IPS-15b (cell line): ENCODE measurements around the gene APMAP.
A peak's percentile ranks its signal among the peaks of the same experiment; 100 is the strongest.

Experiments used
- H3K27me3 ChIP-seq: one replicate; pipeline ENCODE4 v1.6.1; 2013; ENCODE audit warnings: low read length; ENCODE audit not compliant: control insufficient read depth, insufficient read depth
- H3K36me3 ChIP-seq: one replicate; pipeline ENCODE4 v1.6.1; 2013; ENCODE audit warnings: low read length; ENCODE audit not compliant: control insufficient read depth, insufficient read depth
- H3K4me1 ChIP-seq: one replicate; pipeline ENCODE4 v1.6.1; 2013; ENCODE audit warnings: mild to moderate bottlenecking, low read length; ENCODE audit not compliant: control insufficient read depth, insufficient read depth
- H3K4me3 ChIP-seq: one replicate; pipeline ENCODE4 v1.5.1; 2013; ENCODE audit warnings: low read depth, low read length
- H3K9ac ChIP-seq: one replicate; pipeline ENCODE4 v1.6.1; 2013; ENCODE audit warnings: low read depth, mild to moderate bottlenecking, low read length
- H3K9me3 ChIP-seq: one replicate; pipeline ENCODE4 v1.6.1; 2013; ENCODE audit warnings: mild to moderate bottlenecking, low read length; ENCODE audit not compliant: control insufficient read depth, insufficient read depth

The APMAP gene

GRCh38 chr20:24990810-24991252 is 1.7 kb downstream of the APMAP start:
- peaks cover 5% of the 10 kb centered on the region for H3K27me3 ChIP-seq
- H3K9me3 ChIP-seq, result no peaks in the 10 kb centered on the region
- no peak overlapping the region for H3K9ac ChIP-seq
- no peaks in the 10 kb centered on the region for H3K36me3 ChIP-seq
- peak overlapping the region; percentile 10 for H3K4me3 ChIP-seq
- H3K4me1 ChIP-seq, result peaks cover 5% of the 10 kb centered on the region

DNA sequence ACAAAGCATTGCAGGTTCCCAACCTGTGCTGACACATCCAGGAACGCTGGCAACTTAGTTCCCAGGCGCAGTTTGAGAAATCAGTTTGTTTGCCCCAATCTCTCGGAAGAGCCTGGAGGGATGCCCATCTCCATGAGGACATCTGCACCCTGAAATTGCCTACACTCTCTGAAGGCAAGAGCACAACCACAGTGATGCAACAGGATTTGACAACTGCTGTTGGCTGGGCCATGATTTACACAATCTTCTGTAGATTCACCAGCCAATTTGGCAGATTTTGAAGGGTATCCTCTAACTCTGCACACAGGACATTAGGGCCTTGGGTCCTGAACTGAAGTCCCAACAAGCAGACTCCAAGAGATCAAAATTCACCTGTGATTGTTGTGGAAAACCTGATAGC is 3.4 kb downstream of the APMAP start:
- H3K27me3 ChIP-seq, result peaks cover 2% of the 10 kb centered on the region
- H3K4me3 ChIP-seq, result no peak overlapping the region
- no peaks in the 10 kb centered on the region for H3K9me3 ChIP-seq
- peaks cover 4% of the 10 kb centered on the region for H3K4me1 ChIP-seq
- H3K9ac ChIP-seq, result no peak overlapping the region
- no peaks in the 10 kb centered on the region for H3K36me3 ChIP-seq

- Histone ChIP-seq H3K9me3 (no peaks in the 10 kb centered on the region), H3K9ac (no peak overlapping the region), H3K36me3 (no peaks in the 10 kb centered on the region), H3K4me1 (peaks cover 4% of the 10 kb centered on the region), H3K27me3 (no peaks in the 10 kb centered on the region), H3K4me3 (no peak overlapping the region)
These were observed 4.4 kb downstream of the APMAP start for GRCh38 chr20:24987873-24988835.

GRCh38 chr20:24987244-24987643 is 5.3 kb downstream of the APMAP start:
- no peaks in the 10 kb centered on the region for H3K9me3 ChIP-seq
- no peaks in the 10 kb centered on the region for H3K36me3 ChIP-seq
- H3K27me3 ChIP-seq, result no peaks in the 10 kb centered on the region
- no peak overlapping the region for H3K4me3 ChIP-seq
- no peak overlapping the region for H3K9ac ChIP-seq
- peaks cover 4% of the 10 kb centered on the region for H3K4me1 ChIP-seq

GRCh38 chr20:24986436-24987015 is 6.0 kb downstream of the APMAP start:
- Histone ChIP-seq H3K4me1 (peaks cover 4% of the 10 kb centered on the region), H3K36me3 (peaks cover 4% of the 10 kb centered on the region), H3K9me3 (no peaks in the 10 kb centered on the region), H3K27me3 (no peaks in the 10 kb centered on the region), H3K9ac (no peak overlapping the region), H3K4me3 (no peak overlapping the region)

DNA sequence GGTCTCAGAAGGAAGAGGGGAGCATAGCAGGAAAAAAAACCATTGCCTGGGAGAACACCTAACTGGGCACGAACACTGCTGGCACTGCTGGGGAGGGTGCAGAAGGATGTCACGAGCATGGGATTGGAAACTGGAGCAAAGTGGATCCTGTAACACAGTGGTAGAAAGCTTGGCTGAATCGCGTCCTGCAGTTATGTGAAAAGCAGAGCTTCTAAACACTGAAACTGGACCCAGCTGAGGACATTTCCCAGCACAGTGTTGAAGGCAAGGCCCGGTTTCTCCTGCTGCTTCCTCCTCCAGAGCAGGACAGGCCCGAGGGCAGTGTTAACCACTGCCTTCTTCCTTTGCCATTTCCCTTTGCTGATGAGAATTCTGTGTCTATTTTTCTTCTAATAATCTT is 6.7 kb downstream of the APMAP start:
- Histone ChIP-seq H3K4me3 (no peak overlapping the region), H3K4me1 (no peaks in the 10 kb centered on the region), H3K9ac (no peak overlapping the region), H3K9me3 (no peaks in the 10 kb centered on the region), H3K27me3 (no peaks in the 10 kb centered on the region), H3K36me3 (peaks cover 4% of the 10 kb centered on the region)

- Histone ChIP-seq H3K27me3 (no peaks in the 10 kb centered on the region), H3K4me1 (no peaks in the 10 kb centered on the region), H3K4me3 (no peak overlapping the region), H3K36me3 (peaks cover 11% of the 10 kb centered on the region), H3K9me3 (no peaks in the 10 kb centered on the region), H3K9ac (no peak overlapping the region)
These were observed 7.5 kb downstream of the APMAP start for GRCh38 chr20:24984961-24985640.

- Histone ChIP-seq H3K9me3 (no peaks in the 10 kb centered on the region), H3K36me3 (peaks cover 12% of the 10 kb centered on the region), H3K9ac (no peak overlapping the region), H3K27me3 (no peaks in the 10 kb centered on the region), H3K4me3 (no peak overlapping the region), H3K4me1 (no peaks in the 10 kb centered on the region)
These were observed 8.7 kb downstream of the APMAP start for GRCh38 chr20:24983896-24984295.

- no peak overlapping the region for H3K4me3 ChIP-seq
- no peaks in the 10 kb centered on the region for H3K27me3 ChIP-seq
- peaks cover 14% of the 10 kb centered on the region for H3K36me3 ChIP-seq
- no peaks in the 10 kb centered on the region for H3K4me1 ChIP-seq
- no peak overlapping the region for H3K9ac ChIP-seq
- no peaks in the 10 kb centered on the region for H3K9me3 ChIP-seq
These were observed 10.8 kb downstream of the APMAP start for GRCh38 chr20:24981790-24982189.

GRCh38 chr20:24981282-24981681 is 11.3 kb downstream of the APMAP start:
- Histone ChIP-seq H3K27me3 (no peaks in the 10 kb centered on the region), H3K36me3 (peaks cover 15% of the 10 kb centered on the region)

GRCh38 chr20:24980291-24981053 is 12.1 kb downstream of the APMAP start:
- Histone ChIP-seq H3K9me3 (no peaks in the 10 kb centered on the region), H3K4me3 (no peak overlapping the region), H3K36me3 (peaks cover 15% of the 10 kb centered on the region), H3K27me3 (no peaks in the 10 kb centered on the region), H3K4me1 (no peaks in the 10 kb centered on the region), H3K9ac (no peak overlapping the region)

More at GRCh38 chr20:24981282-24981681, 11.3 kb downstream of the APMAP start:
- Histone ChIP-seq H3K4me3 (no peak overlapping the region), H3K4me1 (no peaks in the 10 kb centered on the region), H3K9ac (no peak overlapping the region), H3K9me3 (no peaks in the 10 kb centered on the region)
